Measurements from ENCODE around the gene PEX16.

The PEX16 gene

DNA sequence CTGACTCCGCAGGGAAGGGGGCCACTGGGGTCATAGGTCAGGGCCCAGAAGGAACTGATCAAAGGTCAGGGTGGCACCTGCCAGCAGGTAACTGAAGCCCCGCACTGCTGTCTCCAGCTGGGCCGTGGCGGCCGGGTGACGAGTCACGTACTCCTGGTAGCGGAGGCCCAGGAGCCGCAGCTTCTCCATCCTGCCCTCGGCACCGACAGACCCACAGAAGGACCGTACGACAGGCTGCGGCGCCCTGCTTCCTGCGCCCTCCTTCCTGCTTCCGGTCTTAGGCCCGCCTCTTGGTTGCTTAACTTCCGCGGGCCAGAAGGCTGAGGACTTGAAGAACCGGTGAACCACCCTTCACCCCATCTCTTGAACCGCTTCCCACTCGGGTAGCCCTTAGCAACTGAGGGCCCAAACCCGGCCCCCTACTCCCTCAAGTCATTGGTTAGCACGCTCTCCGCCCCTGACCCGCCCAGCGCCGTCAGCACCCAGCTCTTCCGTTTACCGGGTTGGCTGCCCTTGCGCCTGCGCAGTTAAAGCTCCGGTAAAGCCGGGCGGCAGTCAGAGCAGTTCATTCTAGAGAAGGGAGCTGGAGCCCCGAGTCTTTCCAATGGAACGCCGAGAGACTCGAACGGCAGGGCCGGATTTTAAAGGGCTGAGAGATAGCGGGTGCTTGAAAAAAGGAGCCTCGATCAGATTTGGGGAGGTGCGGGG, at the start of gene PEX16:
Gene PEX16 (minus strand): TSS at position 255 of the 708 bp plus-strand sequence. CDS start 66 bp downstream, at position 189.
- peaks cover 46% of the 10 kb centered on the region for H3K36me3 Mint-ChIP-seq (ENCODE audit: low read depth)
- H3K4me1 Mint-ChIP-seq (ENCODE audit: low read depth): peaks cover 36% of the 10 kb centered on the region
- H3K27ac Mint-ChIP-seq: peak within 1 kb of the TSS; percentile 99
- no peaks in the 10 kb centered on the region for H3K9me3 Mint-ChIP-seq
- DNase-seq: peak; percentile 92
- H3K27me3 Mint-ChIP-seq: peaks cover 5% of the 10 kb centered on the region
- H3K4me3 Mint-ChIP-seq: peak within 1 kb of the TSS; percentile 90

- peaks cover 42% of the 10 kb centered on the region for H3K36me3 Mint-ChIP-seq (ENCODE audit: low read depth)
- H3K4me3 Mint-ChIP-seq: no peak overlapping the region
- no peaks in the 10 kb centered on the region for H3K4me1 Mint-ChIP-seq (ENCODE audit: low read depth)
- no peak overlapping the region for H3K27ac Mint-ChIP-seq
- no peaks in the 10 kb centered on the region for H3K9me3 Mint-ChIP-seq
- H3K27me3 Mint-ChIP-seq: no peaks in the 10 kb centered on the region
- peak; percentile 59 for DNase-seq
Observed at GRCh38 chr11:45964911-45965389, 47.3 kb upstream of the PEX16 start.

GRCh38 chr11:45961751-45962240, 44.1 kb upstream of the PEX16 start:
- no peaks in the 10 kb centered on the region for H3K9me3 Mint-ChIP-seq
- peaks cover 2% of the 10 kb centered on the region for H3K4me1 Mint-ChIP-seq (ENCODE audit: low read depth)
- peaks cover 31% of the 10 kb centered on the region for H3K36me3 Mint-ChIP-seq (ENCODE audit: low read depth)
- no peak overlapping the region for H3K4me3 Mint-ChIP-seq
- H3K27me3 Mint-ChIP-seq: no peaks in the 10 kb centered on the region
- no peak for DNase-seq
- no peak overlapping the region for H3K27ac Mint-ChIP-seq

DNA sequence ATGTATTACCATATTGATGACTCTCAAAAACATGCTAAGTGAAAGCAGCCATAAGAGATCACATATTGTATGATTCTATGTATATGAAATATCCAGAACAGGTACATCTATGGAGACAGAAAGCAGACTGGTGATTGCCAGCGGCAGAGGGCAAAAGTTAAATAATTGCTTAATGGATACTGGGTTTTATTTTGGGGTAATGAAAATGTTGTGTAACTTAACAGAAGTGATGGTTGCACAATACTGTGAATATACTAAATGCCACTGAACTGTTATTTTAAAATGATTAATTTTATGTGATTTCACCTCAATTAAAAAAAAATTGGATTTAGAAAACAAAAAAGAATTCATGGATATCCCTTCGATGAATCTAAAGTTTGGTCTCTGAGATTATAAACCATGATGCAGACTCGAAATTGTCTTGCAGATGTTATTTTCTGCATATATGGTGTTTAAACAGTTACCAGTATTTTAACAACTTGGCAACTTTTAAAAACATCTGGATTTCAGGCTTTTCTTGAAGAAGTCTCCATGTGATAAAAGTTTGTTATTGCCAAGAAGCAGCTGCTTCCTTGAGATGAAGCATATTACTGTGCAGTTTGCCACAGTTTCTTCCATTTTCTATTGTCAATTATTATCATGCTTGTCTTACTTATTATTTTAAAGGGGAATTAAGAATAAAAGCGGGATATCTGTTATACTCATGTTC, 42.9 kb upstream of the PEX16 start:
- H3K4me1 Mint-ChIP-seq (ENCODE audit: low read depth): peaks cover 2% of the 10 kb centered on the region
- DNase-seq: no peak
- no peak overlapping the region for H3K4me3 Mint-ChIP-seq
- no peaks in the 10 kb centered on the region for H3K27me3 Mint-ChIP-seq
- H3K27ac Mint-ChIP-seq: no peak overlapping the region
- H3K9me3 Mint-ChIP-seq: no peaks in the 10 kb centered on the region
- H3K36me3 Mint-ChIP-seq (ENCODE audit: low read depth): peaks cover 40% of the 10 kb centered on the region

DNA sequence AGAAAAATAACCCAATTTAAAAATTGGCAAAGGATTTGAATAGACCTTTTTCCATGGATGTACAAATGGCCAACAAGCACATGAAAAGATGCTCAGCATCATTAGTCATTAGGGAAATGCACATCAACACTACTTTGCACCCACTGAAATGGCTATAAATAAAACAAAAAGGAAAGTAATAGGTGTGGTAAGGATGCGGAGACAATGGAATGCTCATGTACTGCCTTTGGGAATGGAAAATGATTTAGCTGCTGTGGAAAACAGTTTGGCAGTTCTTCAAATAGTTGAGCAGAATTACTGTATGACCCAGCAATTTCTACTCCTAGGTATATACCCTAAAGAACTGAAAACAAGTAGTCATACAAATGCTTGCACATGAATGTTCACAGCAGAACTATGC, 42.2 kb upstream of the PEX16 start:
- Mint-ChIP-seq H3K36me3 (ENCODE audit: low read depth) (peaks cover 46% of the 10 kb centered on the region), H3K4me1 (ENCODE audit: low read depth) (peaks cover 2% of the 10 kb centered on the region), H3K27ac (no peak overlapping the region), H3K4me3 (no peak overlapping the region), H3K9me3 (no peaks in the 10 kb centered on the region), H3K27me3 (no peaks in the 10 kb centered on the region)
- DNase-seq: no peak

GRCh38 chr11:45949992-45950407, 32.3 kb upstream of the PEX16 start:
- H3K36me3 Mint-ChIP-seq (ENCODE audit: low read depth): peaks cover 83% of the 10 kb centered on the region
- no peaks in the 10 kb centered on the region for H3K9me3 Mint-ChIP-seq
- H3K4me3 Mint-ChIP-seq: no peak overlapping the region
- H3K4me1 Mint-ChIP-seq (ENCODE audit: low read depth): no peaks in the 10 kb centered on the region
- no peak overlapping the region for H3K27ac Mint-ChIP-seq
- no peak for DNase-seq
- no peaks in the 10 kb centered on the region for H3K27me3 Mint-ChIP-seq

DNA sequence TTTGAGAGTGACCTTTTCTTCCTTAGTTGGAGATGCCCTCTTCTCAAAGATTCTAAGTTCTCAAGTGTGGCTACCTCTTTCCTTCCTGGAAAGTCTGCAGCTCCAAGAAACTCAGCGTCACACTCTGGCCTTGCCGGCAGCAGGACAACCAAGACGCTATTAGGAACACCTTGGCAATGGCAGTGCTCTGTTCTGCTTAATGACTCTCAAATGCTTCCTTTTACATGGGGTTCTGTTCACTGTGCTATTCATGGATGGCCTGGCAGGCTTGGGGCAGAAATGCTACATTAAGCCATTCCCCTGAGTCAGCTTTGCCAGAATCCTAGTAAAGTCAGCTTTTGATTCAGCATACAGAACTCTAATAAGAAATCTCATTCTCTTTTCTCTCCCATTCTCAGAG, 30.7 kb upstream of the PEX16 start:
- no peak for DNase-seq
- H3K27ac Mint-ChIP-seq: no peak overlapping the region
- H3K9me3 Mint-ChIP-seq: no peaks in the 10 kb centered on the region
- peaks cover 91% of the 10 kb centered on the region for H3K36me3 Mint-ChIP-seq (ENCODE audit: low read depth)
- no peak overlapping the region for H3K4me3 Mint-ChIP-seq
- no peaks in the 10 kb centered on the region for H3K27me3 Mint-ChIP-seq
- no peaks in the 10 kb centered on the region for H3K4me1 Mint-ChIP-seq (ENCODE audit: low read depth)

DNA sequence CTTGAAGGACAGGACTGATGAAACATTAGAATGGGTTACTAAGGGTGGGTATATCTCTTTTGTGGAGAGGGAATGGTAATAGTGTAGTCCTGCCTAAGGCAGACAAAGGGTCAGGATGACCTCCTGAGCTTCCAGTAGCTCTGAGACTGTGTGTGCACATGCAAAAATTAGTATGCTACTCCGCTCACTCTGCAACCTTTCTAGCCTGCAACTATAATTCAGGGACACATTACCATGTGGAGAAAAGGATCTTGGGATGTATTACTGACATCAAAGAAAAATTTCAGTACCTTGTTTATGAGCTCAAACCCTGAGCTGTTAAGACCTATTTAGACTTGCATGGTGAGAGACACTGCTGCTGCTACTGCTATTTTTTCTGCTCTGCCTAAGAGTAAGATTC, 30.2 kb upstream of the PEX16 start:
- Mint-ChIP-seq H3K9me3 (no peaks in the 10 kb centered on the region), H3K36me3 (ENCODE audit: low read depth) (peaks cover 89% of the 10 kb centered on the region), H3K4me3 (no peak overlapping the region), H3K27me3 (no peaks in the 10 kb centered on the region), H3K27ac (no peak overlapping the region), H3K4me1 (ENCODE audit: low read depth) (no peaks in the 10 kb centered on the region)
- no peak for DNase-seq

GRCh38 chr11:45945397-45945999, 27.8 kb upstream of the PEX16 start:
- Mint-ChIP-seq H3K4me1 (ENCODE audit: low read depth) (peaks cover 2% of the 10 kb centered on the region), H3K4me3 (no peak overlapping the region), H3K36me3 (ENCODE audit: low read depth) (peaks cover 79% of the 10 kb centered on the region), H3K9me3 (no peaks in the 10 kb centered on the region), H3K27ac (no peak overlapping the region), H3K27me3 (no peaks in the 10 kb centered on the region)
- DNase-seq: no peak

GRCh38 chr11:45942381-45942780, 24.7 kb upstream of the PEX16 start:
- Mint-ChIP-seq H3K4me1 (ENCODE audit: low read depth) (peaks cover 2% of the 10 kb centered on the region), H3K9me3 (no peaks in the 10 kb centered on the region), H3K27ac (no peak overlapping the region), H3K27me3 (no peaks in the 10 kb centered on the region), H3K36me3 (ENCODE audit: low read depth) (peaks cover 60% of the 10 kb centered on the region), H3K4me3 (no peak overlapping the region)
- no peak for DNase-seq

- no peak for DNase-seq
- Mint-ChIP-seq H3K27me3 (no peaks in the 10 kb centered on the region), H3K4me3 (no peak overlapping the region), H3K9me3 (no peaks in the 10 kb centered on the region), H3K36me3 (ENCODE audit: low read depth) (peaks cover 59% of the 10 kb centered on the region), H3K4me1 (ENCODE audit: low read depth) (peaks cover 2% of the 10 kb centered on the region), H3K27ac (peak overlapping the region; percentile 32)
Observed at GRCh38 chr11:45941285-45941684, 23.6 kb upstream of the PEX16 start.

DNA sequence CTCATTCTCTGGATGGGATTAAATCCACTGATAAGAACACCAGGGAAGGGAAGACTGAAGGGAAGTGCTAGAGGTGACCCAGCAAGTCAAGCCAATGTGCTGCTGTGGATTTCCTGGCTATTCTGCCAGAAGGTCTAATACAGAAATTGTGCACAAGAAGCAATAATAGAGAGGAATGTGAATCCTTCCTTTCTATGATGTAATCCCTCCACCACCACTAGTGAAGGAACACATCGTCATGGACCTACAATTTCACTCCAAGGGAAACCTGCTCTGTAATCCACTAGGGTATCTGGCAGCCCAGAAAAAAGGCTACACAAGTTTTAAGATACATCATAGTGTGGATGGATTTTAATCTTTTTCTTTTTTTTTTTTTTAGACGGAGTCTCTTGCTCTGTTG, 22.2 kb upstream of the PEX16 start:
- Mint-ChIP-seq H3K27ac (peak overlapping the region; percentile 22), H3K9me3 (no peaks in the 10 kb centered on the region), H3K4me3 (no peak overlapping the region), H3K36me3 (ENCODE audit: low read depth) (peaks cover 58% of the 10 kb centered on the region), H3K4me1 (ENCODE audit: low read depth) (peaks cover 2% of the 10 kb centered on the region), H3K27me3 (no peaks in the 10 kb centered on the region)
- no peak for DNase-seq

DNA sequence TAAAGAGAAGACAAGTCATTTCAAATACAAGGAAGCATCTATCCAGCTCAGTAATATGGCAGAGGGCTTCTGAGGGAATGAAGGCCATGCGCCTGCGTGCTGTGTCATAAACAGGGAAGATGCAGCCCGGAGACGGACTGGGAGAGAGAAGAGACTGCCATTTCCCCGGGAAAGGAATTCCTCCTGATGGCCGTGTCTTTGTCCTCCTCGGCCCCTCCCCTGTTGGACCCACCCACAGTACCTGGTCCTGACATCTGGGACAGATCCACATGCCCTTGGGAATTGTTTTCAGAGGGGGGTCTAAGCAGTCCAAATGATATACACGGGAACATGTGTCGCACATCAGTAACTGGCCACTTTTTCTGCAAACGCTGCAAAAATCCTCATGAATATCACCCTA, 20.2 kb upstream of the PEX16 start:
- Mint-ChIP-seq H3K4me1 (ENCODE audit: low read depth) (peaks cover 2% of the 10 kb centered on the region), H3K36me3 (ENCODE audit: low read depth) (peaks cover 59% of the 10 kb centered on the region), H3K9me3 (no peaks in the 10 kb centered on the region), H3K4me3 (no peak overlapping the region), H3K27me3 (no peaks in the 10 kb centered on the region), H3K27ac (no peak overlapping the region)
- DNase-seq: no peak

DNA sequence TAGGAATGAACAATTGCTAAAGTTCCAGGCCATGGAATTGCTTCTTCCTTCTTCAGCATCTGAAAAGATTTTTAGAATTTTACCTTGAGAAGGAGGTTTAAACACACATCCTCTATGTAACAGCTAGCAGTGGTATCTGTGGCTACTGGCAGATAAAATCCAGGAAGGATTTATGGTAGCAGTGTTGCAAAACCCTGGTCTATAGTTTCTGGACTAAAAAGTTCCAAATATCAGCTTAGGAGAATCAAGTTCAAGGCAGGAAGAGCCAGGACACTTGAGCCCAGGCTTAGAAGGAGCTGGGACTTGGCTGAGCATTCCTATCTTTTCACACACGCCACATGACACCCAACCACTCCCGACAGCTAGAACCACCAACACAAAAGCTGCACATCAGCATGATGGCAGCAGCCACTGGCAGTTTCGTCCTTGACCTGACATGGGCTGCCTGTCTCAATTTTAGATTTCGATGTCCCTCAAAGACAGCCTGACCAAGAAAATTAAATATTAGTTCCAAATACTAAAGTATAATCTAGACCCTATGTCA, 18.9 kb upstream of the PEX16 start:
- H3K27ac Mint-ChIP-seq: peak overlapping the region; percentile 3
- no peaks in the 10 kb centered on the region for H3K9me3 Mint-ChIP-seq
- no peaks in the 10 kb centered on the region for H3K27me3 Mint-ChIP-seq
- H3K4me3 Mint-ChIP-seq: no peak overlapping the region
- peaks cover 57% of the 10 kb centered on the region for H3K36me3 Mint-ChIP-seq (ENCODE audit: low read depth)
- peaks cover 4% of the 10 kb centered on the region for H3K4me1 Mint-ChIP-seq (ENCODE audit: low read depth)
- no peak for DNase-seq

Measured in activated T-cell treated with anti-CD3 and anti-CD28 coated beads, Interleukin-2, amount 50 U/mL, for 24 hours (primary cell).